Measurements from ENCODE around the gene COL4A6.

Gene COL4A6

GRCh38 chrX:108203540-108203939 is 234.7 kb downstream of the COL4A6 start:
- H3K4me3 ChIP-seq (ENCODE audit: low read length), result no peak overlapping the region
- DNase-seq (ENCODE audit: low read depth), result no peak
- TF ChIP-seq CTCF (IDR thresholded peaks at IDR 0.05; ENCODE audit: insufficient read depth, low read depth, low read length, missing control alignments), result no peak

- DNase-seq (ENCODE audit: low read depth), result peak; percentile 43
- no peak overlapping the region for H3K4me3 ChIP-seq (ENCODE audit: low read length)
- peak; percentile 52 for TF ChIP-seq CTCF (IDR thresholded peaks at IDR 0.05; ENCODE audit: insufficient read depth, low read depth, low read length, missing control alignments)
Observed at GRCh38 chrX:108199691-108200090, 238.5 kb downstream of the COL4A6 start.

- TF ChIP-seq CTCF (IDR thresholded peaks at IDR 0.05; ENCODE audit: insufficient read depth, low read depth, low read length, missing control alignments), result no peak
- no peak overlapping the region for H3K4me3 ChIP-seq (ENCODE audit: low read length)
- DNase-seq (ENCODE audit: low read depth), result no peak
Observed at GRCh38 chrX:108199041-108199440, 239.2 kb downstream of the COL4A6 start.

- DNase-seq (ENCODE audit: low read depth), result peak; percentile 28
- no peak for TF ChIP-seq CTCF (IDR thresholded peaks at IDR 0.05; ENCODE audit: insufficient read depth, low read depth, low read length, missing control alignments)
Observed at GRCh38 chrX:108198420-108198819, 239.8 kb downstream of the COL4A6 start.

GRCh38 chrX:108186811-108187210 is 251.4 kb downstream of the COL4A6 start:
- no peak for TF ChIP-seq CTCF (IDR thresholded peaks at IDR 0.05; ENCODE audit: insufficient read depth, low read depth, low read length, missing control alignments)
- no peak overlapping the region for H3K4me3 ChIP-seq (ENCODE audit: low read length)
- peak; percentile 74 for DNase-seq (ENCODE audit: low read depth)

More at GRCh38 chrX:108198420-108198819, 239.8 kb downstream of the COL4A6 start:
- no peak overlapping the region for H3K4me3 ChIP-seq (ENCODE audit: low read length)

- no peak for DNase-seq (ENCODE audit: low read depth)
- TF ChIP-seq CTCF (IDR thresholded peaks at IDR 0.05; ENCODE audit: insufficient read depth, low read depth, low read length, missing control alignments), result no peak
Observed at GRCh38 chrX:108178143-108178498, 260.1 kb downstream of the COL4A6 start.

GRCh38 chrX:108177351-108178142 is 260.7 kb downstream of the COL4A6 start:
- peak; percentile 4 for DNase-seq (ENCODE audit: low read depth)
- TF ChIP-seq CTCF (IDR thresholded peaks at IDR 0.05; ENCODE audit: insufficient read depth, low read depth, low read length, missing control alignments), result no peak
- H3K4me3 ChIP-seq (ENCODE audit: low read length), result no peak overlapping the region

More at GRCh38 chrX:108178143-108178498, 260.1 kb downstream of the COL4A6 start:
- no peak overlapping the region for H3K4me3 ChIP-seq (ENCODE audit: low read length)
